WI38 (cell line): Measurements from ENCODE around the gene CPT1C.

ENCODE experiments used
- H3K4me3 ChIP-seq: 2 replicates; pipeline ENCODE4 v1.5.1; 2011; ENCODE audit warnings: low read depth, mild to moderate bottlenecking, control low read depth, low read length
- TF ChIP-seq, protein P1 (sequence below): IDR thresholded peaks from 2 replicates; pipeline ENCODE4 v1.5.1; 2012; ENCODE audit warnings: low read depth, mild to moderate bottlenecking, control low read depth, low read length

CPT1C gene

DNA sequence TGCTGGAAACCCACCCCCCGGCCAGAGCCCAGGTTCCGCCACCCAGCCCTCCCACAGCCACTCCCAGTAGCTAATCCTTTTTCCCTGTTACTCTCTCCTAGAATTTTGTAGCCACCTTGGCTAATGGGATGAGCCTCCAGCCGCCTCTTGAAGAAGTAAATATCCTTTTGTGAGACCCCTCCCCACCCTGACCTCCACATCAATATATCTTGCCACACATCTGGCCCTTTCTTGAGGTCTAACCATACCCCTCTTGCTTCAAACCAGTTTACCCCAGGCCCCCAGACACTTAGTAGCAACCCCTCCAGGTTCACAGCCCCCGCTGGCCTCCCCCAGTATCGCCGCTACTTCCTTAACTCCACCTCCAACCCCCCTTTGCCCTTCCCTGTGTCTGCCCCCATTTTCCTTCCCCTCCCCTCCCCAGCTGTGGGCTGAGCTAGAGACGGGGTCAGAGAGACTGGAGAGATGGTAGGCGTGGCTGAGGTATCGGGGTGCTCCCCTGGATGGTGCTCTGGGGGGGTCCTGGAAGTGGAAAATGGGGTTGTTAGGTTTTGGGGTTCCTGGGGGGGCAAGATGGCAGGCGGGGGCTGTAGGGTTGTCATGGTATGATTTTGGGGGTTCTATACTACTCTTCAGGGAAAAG is 11.0 kb upstream of the CPT1C start:
- TF ChIP-seq, protein P1, sequence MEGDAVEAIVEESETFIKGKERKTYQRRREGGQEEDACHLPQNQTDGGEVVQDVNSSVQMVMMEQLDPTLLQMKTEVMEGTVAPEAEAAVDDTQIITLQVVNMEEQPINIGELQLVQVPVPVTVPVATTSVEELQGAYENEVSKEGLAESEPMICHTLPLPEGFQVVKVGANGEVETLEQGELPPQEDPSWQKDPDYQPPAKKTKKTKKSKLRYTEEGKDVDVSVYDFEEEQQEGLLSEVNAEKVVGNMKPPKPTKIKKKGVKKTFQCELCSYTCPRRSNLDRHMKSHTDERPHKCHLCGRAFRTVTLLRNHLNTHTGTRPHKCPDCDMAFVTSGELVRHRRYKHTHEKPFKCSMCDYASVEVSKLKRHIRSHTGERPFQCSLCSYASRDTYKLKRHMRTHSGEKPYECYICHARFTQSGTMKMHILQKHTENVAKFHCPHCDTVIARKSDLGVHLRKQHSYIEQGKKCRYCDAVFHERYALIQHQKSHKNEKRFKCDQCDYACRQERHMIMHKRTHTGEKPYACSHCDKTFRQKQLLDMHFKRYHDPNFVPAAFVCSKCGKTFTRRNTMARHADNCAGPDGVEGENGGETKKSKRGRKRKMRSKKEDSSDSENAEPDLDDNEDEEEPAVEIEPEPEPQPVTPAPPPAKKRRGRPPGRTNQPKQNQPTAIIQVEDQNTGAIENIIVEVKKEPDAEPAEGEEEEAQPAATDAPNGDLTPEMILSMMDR = no peak
- no peak overlapping the region for H3K4me3 ChIP-seq

DNA sequence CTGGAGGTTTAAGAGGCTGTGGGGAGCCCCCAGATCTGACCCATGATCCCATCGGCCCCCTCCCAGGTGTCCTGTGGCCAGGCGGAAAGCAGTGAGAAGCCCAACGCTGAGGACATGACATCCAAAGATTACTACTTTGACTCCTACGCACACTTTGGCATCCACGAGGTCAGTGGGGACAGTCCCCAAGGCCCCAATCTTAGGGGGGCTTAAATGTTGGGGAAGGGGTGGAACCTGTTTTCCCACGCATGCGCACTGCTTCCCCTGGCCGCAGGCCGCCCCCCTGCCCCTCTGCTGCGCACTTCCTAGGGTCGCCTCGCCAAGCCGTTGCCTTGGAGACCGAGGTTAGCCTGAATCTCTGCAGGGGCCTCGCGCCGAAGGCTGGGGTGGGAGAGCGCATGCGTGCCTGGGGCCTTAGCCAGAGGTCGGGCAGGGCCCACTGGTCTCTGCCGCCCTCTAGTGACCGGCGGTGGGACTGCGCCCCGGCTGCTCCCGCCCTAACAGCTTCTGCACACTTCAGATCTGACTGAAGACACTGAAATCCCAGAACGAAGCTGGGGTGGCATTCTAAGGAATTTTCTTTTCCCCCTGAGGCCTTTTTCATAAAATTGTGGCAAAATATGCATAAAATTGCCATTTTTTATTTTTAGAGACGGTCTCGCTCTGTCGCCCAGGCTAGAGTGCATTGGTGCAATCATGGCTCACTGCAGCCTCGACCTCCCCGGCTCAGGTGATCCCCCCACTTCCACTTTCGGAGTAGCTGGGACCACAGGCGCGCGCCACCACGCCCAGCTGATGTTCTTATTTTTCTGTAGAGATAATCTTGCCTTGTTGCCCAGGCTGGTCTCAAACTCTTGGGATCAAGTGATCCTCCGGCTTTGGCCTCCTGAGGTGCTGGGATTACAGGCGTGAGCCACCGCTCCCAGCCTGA is 10.2 kb upstream of the CPT1C start:
- TF ChIP-seq, protein P1 = peak; percentile 99

DNA sequence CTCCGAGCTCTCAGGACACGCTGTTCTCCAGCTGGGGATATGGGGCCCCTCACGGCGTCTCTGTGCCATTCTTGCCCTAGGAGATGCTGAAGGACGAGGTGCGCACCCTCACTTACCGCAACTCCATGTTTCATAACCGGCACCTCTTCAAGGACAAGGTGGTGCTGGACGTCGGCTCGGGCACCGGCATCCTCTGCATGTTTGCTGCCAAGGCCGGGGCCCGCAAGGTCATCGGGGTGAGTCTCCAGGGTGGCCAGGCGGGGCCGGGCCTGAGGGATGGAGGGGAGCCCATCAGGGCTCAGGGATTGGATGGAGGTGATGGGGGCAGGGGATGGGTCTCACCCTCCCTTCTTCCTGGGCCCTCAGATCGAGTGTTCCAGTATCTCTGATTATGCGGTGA is 9.1 kb upstream of the CPT1C start:
- TF ChIP-seq, protein P1 = no peak
- no peak overlapping the region for H3K4me3 ChIP-seq

More for the DNA sequence above, 10.2 kb upstream of the CPT1C start:
- H3K4me3 ChIP-seq = no peak overlapping the region

DNA sequence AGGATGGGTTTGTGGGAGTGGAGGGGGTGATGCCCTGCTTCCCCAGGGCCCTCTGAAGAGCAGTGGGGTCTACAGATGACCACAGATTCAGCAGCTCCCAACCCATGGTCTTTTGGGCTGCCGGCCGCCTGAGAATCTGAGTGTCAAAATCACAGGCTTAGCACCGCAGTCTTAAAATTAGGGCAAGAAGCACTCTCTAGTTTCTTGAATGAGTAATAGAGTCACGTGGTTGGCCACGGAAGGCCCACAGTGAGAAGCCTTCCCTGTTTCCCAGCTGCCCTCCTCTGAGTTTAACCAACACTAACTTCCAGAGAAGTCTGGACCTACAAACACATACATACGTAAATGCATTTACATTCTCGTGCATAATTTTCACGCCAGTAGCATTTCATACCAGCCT is 8.6 kb upstream of the CPT1C start:
- TF ChIP-seq, protein P1 = no peak

DNA sequence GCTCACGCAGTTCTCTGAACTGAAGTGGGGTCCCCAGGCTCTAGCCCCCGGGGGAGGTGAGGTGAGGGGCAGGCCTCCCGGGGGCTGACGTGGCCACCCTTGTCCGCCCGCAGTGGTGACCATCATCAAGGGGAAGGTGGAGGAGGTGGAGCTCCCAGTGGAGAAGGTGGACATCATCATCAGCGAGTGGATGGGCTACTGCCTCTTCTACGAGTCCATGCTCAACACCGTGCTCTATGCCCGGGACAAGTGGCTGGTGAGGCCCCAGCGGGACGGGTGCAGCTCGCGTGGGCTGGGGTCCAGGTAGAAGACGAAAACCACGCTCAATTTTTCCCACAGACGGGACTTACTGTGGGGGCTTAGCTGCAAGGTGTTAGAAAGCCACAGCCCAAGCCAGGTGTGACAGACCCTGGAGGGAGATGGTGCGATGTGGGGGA is 7.1 kb upstream of the CPT1C start:
- H3K4me3 ChIP-seq = no peak overlapping the region
- TF ChIP-seq, protein P1 = no peak

More for the DNA sequence above, 8.6 kb upstream of the CPT1C start:
- no peak overlapping the region for H3K4me3 ChIP-seq

DNA sequence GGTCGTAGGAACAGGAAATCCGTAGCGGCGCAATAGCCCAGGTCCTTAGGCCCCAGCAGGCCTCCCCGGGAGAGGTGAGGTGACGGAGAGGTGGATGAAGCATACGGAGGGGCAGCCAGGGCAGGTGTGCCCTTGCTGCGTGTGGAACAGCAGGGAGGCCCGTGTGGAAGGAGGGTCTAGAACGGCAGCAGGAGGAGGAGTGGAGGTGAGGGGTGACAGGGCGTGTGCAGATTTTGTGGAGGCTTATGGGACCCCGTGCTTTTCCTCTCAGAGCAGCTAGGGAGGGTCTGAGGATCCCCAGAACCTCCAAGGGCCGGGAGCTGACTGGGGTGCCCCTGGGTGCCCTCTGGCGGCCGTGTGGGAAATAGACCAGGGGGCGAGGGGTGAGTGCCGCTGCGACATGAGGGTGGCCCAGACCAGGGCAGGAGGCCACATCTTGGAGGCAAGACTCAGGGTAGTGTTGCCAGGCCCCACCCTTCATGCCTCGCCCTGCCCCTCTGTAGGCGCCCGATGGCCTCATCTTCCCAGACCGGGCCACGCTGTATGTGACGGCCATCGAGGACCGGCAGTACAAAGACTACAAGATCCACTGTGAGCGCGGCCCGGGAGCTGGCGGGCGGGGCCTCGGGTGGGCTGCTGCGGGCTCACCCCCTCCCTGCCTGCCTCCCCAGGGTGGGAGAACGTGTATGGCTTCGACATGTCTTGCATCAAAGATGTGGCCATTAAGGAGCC is 6.5 kb upstream of the CPT1C start:
- no peak overlapping the region for H3K4me3 ChIP-seq
- TF ChIP-seq, protein P1 = peak; percentile 71
